SKM-1 treated with dmso at 0.1 percent for 144 hours (cell line): ENCODE data around the gene SHFL.

Experiments
- DNase-seq: peaks from one replicate; lab custom pipeline; 2025; ENCODE audit not compliant: unreplicated experiment; lab: John Stamatoyannopoulos, UW

The SHFL gene

GRCh38 chr19:10087296-10088061, 1.4 kb downstream of the SHFL start:
- DNase-seq: no peak

GRCh38 chr19:10088949-10089554, 2.9 kb downstream of the SHFL start:
- DNase-seq: no peak

DNA sequence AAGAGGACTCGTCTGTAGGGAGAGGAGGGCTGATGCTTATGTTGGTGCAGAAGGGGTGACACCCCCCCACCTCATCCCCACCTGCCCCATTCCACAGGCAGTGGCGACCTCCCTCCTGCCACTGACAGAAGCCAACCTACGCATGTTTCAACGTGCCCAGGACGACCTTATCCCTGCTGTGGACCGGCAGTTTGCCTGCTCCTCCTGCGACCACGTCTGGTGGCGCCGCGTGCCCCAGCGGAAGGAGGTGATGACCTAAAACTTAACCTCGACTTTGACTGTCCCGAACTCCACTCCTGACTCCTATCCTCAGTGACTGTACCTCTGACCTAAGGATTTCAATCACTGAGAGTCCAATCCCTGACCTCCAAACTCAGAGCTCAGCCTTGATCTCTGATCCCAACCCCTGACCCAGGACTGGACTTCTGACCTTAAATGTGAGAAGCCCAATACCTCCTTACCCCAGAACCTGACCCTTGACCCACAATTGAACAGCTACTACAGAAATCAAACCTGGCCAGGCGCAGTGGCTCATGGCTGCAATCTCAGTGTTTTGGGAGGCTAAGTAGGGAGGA, 3.8 kb downstream of the SHFL start:
- DNase-seq: no peak

- DNase-seq: no peak
Measured at GRCh38 chr19:10091370-10091687, 5.2 kb downstream of the SHFL start.

DNA sequence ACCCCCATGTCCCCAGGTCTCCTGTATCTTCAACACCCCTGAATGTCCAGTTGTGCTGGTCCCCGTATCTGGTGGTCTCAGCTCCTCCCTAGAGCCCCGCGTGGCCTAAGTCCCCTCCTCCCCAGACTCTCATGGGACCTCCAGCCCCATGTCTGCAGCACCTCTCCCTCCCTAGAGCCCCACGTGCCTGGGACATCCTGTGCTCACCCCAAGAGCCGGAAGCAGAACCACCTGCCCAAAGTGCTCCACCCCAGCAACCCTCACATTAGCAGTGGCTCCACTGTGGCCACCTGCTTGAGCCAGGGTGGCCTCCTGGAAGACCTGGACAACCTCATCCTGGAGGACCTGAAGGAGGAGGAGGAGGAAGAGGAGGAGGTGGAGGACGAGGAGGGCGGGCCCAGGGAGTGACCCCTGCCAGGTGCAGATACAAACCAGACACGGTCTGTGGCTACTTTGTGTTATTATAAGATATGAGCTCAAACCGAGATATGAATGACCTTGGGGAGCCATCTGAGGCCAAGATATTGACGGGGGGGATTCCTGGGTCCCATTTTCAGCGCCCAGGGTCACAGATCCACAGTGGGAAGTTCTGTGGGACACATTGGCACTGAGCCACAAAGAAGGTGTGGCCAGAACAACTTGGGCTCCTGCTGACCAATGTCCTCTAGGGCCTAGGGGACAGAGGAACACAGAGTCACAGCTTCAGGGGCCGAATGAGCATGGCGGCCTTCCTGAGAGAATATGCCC, 6.0 kb downstream of the SHFL start:
- DNase-seq: no peak

GRCh38 chr19:10092648-10093294, 6.7 kb downstream of the SHFL start:
- no peak for DNase-seq

GRCh38 chr19:10093295-10094186, 7.4 kb downstream of the SHFL start:
- DNase-seq: no peak

DNA sequence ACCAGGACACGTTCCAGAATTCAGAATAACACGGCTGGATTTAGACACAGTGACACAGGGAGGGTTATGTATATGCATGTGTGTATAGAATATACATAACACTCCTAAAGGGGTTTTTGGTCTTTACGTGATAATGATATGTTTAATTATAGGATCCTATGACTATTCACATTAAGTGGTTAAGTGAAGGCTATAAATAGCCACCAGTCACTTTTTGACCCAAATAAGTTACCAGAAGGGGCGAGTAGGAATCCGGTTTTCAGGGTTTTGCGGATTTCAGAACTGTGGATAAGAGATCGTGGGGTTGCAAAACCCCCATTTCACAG, 9.5 kb downstream of the SHFL start:
- no peak for DNase-seq

DNA sequence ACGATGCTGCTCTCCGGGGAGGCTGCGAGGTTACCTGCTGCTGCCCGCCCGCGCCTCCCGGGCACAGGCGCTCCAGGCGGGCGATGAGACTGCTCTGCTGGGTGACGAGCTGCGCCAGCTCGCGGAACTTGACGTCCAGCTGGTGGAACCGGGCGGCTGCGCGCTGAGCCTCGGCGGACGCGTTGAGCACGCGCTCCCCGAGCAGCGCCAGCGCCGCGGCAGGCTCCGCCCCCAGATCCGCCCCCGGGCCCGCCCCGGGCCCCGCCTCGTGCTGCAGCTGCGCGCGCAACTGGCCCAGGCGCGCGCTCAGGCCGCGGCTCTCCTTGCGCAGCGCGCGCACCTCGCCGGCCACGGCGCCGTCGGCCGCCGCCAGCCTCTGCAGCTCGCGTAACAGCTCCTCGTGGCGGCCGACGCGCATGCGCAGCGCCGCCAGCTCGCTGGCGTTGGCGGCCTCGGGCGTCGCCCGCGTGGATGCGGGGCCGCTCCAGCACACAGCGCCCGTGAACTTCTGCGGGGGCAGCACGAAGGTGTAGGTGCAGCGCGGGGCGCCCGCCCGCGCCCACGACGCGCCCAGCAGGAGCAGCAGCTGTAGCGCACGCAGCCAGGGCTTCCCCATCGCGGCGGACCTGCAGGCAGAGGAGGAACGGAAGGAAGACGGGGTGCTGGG, 10.0 kb downstream of the SHFL start:
- DNase-seq: peak; percentile 85

- DNase-seq: no peak
Measured at GRCh38 chr19:10096615-10096963, 10.5 kb downstream of the SHFL start.

DNA sequence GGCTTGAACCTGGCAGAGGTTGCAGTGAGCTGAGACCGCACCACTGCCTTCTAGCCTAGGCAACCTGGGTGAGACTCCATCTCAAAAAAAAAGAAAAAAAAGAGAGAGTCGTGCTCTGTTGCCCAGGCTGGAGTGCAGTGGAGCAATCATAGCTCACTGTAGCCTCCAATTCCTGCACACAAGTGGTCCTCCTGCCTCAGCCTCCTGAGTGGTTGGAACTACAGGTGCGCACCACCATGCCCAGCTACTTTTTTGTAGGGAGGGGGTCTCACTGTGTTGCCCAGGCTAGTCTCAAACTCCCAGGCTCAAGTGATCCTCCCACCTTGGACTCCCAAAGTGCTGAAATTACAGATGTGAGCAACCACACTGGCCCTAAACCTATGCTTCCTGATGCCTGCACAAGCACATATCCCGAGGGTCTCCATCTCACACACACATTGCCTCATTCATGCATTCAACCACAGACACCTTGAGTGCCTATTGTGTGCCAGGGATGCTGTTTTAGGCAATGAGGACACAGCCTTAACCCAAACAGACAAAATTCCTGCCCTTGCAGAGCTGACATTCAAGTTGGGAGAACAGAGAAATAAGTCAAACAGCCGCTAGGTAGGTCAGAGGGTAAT, 14.2 kb downstream of the SHFL start:
- DNase-seq: no peak

DNA sequence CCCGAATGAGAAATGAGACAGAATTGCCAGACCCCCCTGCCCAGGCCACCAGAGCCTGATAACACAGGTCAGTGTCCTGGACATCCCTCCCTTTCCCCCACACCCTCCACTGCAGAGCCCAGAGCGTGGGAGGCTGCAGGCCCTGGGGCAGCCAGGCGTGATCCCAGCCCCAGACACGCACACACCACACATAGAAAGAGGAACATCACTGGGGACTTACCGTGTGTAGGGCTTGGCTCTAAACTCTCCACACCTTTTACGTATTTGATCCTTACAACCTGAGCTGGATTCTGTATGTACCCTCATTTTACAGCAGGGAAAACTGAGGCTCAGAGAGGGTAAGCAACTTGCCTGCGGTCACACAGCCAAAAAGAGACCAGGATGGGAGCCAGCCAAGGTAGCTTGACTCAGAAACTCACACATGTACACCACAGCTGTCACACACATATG, 16.7 kb downstream of the SHFL start:
- DNase-seq: peak; percentile 36

- no peak for DNase-seq
Measured at GRCh38 chr19:10104130-10104513, 18.0 kb downstream of the SHFL start.

DNA sequence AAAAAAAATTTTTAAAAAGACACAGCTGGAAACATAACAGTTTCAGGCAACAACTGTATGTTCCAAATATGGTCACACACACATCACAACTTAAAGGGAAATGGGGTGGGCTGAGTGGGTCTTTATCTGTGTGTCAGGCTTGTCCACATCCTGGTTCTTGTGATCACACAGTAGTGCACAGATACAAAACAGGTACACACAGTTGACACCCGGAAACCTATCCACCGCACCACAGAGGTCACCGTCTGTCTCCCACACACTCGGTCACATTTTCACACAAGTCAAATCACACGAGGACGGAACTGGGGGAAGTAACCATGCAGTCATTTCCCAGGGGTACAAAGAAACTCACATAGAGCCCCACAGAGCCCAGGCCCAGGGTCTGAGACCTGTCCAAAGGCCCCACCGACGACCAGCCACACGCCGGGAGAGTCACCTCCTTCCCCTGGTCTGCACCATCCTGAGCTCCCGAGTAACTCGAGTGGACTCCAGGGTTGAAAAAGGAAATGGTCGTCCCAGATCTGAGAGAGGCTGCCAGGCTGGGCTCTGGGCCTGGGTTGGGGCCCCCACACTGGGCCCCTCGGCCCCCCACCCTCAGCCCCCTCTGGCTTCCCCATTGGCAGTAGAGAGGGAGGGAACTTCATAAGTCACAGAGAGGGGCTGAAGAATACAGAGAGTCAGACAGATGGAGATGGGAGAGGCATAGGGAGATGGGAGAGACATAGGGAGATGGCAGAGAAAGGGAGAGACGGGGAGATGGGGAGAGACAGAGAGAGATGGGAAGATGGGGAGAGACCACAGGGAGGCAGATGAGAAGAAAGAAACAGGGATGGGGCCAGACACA, 18.8 kb downstream of the SHFL start:
- no peak for DNase-seq

GRCh38 chr19:10105509-10106099, 19.5 kb downstream of the SHFL start:
- no peak for DNase-seq

- DNase-seq: peak; percentile 98
Measured at GRCh38 chr19:10106100-10106936, 20.2 kb downstream of the SHFL start, which contains the start of gene PPAN. PPAN (plus strand) TSS chr19:10106362; CDS start chr19:10106395, 33 bp downstream.

GRCh38 chr19:10107254-10107653, 21.1 kb downstream of the SHFL start:
- no peak for DNase-seq
